GM19025 (cell line): ENCODE measurements around the gene AFAP1L2.

Experiments
- ATAC-seq: cut with Tn5 transposase; IDR thresholded peaks from one replicate; pipeline ENCODE4 v1.9.1; 2021; ENCODE audit warnings: mild to moderate bottlenecking, low read depth, moderate library complexity; ENCODE audit not compliant: unreplicated experiment

The AFAP1L2 gene

DNA sequence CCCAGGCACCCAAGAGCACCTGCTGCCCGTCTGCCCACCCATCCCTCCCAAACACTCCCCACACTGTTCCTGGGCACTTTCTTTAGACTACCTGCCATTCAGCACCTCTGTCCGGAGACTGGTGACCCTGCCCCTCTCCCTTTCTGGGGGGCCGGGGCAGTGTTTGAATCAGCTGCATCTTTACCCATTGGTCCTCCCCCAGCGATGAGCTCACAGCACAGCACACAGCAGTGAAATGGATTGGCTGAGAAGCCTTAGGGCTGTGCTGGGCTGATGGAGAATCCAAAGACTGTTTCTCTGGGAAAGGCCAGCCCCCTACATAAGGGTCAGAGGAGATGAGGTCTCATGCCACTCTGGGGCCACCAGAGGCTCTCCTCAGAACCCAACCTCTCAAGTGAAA is 125.0 kb downstream of the AFAP1L2 start:
- no peak for ATAC-seq

DNA sequence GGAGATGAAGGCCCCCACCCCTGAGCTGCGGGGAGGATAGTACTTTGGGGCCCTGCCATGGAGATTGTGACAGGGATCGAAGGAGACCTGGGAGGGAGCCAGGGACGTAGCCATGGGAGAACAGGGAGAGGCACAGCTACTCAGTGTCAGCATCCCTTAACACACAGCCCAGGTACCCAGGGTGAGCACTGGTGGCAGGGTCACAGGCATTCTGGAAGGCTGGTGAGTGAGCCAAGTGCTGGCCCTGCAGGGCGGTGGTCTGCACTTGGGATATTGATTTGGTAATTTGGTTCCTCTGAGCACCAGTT is 125.5 kb downstream of the AFAP1L2 start:
- no peak for ATAC-seq

DNA sequence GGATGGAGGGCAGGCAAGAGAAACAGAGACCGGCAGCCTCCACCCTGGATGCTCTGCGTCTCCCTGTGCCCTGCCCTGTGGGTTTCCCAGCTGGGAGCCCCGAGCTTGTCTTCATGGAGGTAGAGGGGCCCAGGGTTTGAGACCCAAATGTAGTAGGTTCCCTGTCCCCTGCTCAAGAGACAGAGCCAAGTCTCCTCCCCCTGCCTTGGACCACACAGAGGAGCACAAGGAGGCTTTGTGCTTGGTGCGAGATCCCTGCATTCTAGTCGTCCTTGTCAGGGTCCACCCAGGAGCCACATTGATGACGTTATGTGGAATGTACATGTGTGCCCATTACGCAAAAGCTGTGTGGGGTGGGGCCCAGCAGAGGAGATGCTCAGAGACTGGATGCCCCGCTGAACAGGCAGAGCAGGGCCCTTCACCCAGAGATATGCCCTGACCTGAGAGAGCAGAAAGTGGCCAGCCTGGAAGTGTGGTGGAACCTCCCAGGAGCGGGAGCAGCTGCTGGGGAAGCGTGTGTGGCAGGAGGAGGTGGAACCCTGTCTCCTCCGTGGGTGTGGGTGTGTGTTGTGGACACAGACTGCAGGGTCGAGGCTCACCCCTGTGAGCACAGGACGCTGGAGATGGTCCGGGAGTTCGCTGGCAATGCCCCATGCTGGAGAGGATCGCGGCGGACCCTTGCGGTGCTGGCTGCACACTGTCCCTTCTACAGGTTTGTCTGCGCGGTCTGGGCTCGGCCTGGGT is 126.0 kb downstream of the AFAP1L2 start:
- ATAC-seq: no peak

DNA sequence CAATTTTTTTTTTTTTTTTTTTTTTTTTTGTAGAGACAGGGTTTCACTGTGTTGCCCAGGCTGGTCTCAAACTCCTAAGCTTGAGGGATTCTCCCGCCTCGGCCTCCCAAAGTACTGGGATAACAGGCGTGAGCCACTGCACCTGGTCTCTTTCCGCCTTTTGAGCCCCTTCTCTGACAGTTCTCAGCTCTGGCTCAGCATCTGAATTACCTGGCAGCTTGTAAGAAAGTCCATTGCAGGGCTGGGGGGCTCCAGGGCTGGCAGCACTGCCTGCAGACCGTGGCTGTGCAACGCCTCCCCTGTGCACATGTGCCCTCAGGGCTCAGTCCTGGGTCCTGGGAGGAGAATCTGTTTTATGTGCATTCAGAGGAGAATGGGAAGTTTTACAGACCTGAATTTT is 127.6 kb downstream of the AFAP1L2 start:
- no peak for ATAC-seq

DNA sequence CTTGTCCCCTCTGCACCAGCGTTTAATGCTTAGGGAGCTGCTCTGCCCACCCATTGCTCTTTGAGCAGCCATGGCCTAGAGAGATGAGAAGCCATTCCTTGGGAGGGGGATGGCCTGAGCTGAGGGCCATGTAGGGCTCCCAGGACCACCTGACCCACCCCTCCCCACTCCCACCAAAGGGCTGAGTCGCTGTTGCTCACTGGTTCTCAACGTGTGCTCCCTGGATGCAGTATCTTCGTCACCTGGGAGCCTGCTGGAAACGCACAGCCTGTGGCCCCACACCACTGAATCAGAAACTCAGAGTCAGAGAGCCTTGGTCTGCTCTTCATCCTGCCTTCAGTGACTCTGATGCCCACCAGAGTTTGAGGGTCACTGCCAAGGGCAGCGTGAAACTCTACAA is 128.2 kb downstream of the AFAP1L2 start:
- ATAC-seq: no peak

DNA sequence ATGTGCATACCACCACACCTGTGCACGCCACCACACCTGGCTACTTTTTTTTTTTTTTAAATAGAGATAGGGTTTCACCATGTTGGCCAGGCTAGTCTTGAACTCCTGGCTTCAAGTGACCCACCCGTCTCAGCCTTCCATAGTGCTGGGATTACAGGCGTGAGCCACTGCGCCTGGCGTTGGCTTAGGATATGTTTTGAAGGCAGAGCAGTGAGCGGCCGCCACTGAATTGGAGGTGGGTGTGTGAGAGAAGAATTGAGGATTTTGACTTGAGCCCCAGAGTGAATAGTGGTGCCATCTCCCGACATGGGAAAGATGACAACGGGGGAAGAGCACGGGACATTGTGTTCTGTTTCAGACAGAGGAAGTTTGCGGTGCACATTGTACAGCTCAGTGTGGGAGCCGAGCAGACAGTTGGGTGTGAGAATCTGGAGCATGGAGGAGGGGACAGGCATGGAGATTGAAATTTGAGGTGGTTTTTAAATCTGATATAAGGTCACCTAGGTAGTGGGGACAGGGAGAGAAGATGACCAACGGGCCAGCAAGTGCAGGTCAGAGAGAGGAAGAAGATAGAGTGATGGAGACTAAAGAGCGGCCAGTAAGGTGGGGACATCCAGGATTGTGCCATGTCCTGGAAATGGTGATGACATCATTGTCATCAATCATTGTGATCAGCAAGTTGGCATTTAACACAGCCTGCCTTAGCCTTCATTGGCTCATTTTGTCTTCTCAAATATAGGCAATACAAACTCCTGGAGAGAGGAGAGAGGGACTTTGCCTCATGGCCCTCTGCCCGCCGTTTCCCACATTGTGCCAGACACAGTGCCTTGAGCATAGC is 129.5 kb downstream of the AFAP1L2 start:
- ATAC-seq: no peak

DNA sequence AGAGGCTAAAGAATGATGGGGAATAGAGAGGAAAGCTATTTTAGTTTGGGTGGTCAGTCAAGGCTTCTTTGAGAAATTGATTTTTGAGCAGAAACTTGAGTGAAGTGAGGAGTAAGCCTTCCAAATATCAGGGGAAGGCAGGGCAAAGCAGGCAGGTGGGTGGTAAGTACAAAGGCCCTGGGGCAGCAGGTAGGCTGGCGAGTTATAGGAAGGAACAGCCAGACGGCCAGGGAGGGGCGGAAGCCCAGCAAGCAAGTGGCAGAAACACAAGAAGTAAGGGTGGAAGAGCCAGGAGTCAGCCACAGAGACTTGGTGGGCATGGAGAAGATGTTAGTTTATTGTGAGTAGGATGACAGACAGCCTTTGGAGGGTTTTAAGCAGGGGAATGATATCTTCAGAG is 130.4 kb downstream of the AFAP1L2 start:
- no peak for ATAC-seq

DNA sequence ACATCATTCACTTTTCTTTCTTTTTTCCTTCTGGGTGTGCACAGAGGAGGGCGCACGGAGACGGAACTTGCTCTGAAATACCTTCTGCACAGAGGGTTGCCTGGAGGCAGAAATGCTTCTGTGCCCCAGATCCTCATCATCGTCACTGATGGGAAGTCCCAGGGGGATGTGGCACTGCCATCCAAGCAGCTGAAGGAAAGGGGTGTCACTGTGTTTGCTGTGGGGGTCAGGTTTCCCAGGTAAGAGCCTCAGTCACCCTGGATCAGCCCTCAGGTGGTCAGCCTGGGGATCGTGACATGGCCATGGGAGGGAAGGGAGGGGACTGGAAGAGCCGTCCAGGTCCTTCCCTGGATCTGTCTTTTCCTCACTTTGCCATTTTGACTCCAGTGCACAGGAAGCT is 131.6 kb downstream of the AFAP1L2 start:
- no peak for ATAC-seq

DNA sequence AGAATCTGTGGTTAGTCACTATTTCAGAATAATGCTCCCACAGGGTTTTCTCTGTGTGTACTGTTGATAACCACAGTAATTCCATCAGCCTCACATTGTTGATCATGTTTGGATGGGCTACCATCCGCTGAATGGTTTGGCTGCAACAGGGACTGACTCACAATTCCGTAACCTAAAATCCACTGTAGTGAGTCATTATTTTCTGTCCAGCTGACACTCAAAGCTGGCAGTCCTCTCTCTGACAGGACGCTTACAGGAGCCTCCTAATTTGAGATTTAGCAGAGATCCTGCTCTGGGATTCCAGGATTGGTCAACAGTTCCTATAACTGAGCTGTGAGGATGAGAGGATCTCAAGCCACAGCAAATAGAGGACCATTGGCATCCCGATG is 132.5 kb downstream of the AFAP1L2 start:
- ATAC-seq: no peak

DNA sequence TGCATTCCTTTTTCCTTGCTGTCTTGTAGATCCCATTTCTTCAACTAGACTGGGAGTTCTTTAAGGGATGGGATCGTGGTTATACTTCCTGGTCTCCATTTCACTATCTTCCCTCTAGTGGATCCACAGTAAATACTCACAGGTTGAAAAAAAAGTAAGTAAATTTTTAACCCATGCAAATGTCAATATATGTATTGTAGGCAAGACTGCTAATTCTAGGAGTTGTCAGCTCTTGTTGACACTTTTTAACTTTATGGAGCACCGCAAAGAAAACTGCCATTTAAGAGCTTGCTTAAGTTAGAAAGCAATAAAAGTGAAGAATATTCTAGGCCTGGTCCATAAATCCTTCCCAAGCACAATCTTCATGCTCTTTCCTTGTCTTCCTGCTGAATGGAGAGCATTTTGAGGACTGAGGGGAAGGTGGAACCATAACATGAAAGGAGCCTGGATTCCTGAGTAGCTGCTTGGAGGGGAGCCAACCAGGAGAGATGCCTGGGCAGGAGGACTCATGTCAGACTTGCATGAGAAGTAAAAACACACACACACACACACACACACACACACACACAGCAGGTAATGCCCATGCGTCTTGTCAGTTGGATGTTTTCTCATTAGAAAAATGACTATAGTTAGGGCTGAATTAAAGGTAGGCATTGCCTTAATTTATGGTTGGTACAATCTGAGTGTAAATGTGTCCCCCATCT is 133.1 kb downstream of the AFAP1L2 start:
- ATAC-seq: no peak

DNA sequence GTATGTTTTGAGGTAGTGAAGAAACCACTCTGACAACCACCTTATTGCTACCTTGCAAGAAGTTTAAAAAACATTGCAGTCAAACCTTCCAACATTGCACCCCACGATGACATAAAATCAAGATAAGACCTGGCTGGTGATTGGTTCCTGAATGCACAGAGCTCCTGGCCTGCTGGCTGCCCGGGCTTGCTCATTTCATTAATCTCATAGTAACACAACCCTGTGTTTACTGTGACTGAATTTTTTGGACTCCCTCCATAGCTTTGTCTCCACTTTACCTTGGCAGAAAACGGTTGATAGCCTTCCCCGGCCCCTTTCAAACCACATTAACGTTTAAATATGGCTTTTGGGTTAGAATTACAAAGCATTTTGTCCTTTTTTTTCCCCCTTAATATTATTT is 137.8 kb downstream of the AFAP1L2 start:
- ATAC-seq: no peak

DNA sequence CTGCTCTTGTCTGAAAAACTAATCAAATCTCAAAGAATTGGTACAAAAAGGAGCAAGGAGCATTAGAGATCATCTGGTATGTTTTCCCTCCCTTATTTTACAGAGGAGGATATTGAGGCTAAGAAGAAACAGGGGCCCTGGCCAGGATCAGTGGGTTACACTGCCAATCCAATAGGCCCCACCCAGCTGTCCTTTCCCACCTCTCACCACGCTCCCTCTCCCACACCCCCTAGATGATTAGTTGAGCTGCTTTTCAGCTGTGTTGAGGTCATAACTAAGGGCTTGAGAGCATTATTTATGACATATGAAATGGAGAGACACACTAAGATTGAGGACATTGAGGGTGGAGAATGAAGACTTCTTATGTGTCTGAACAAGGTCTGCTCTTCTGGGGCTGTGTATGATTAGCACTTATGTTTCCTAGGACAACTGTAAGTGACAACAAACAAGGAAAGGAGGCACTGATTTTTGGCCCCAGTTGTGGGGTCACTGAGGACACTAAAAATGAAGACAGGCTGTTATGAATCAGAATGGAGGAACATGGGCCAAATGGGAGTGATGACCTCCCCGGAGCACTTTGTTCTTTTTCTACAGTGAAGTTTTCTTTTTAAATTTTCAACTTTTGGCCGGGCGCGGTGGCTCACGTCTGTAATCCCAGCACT is 138.8 kb downstream of the AFAP1L2 start:
- ATAC-seq: no peak

DNA sequence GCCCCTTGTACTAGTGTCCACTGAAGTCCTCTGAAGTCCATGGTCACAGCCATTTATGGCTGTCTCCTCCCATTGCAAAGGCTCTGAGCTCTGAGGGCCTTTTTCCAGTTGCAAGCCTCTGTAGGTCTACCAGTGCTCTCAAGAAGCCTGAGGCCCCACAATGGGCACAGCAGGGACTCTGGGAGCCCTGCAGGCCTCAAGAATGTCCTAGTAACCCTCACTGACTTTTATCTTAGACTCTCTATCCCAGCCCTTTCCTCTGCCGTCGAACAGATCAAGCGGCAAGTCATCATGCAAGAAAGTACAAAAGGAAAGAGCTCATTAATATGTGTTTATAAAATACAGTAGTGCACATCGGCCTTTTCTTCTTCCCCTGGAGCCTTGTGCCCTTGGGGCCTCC is 141.8 kb downstream of the AFAP1L2 start:
- no peak for ATAC-seq

DNA sequence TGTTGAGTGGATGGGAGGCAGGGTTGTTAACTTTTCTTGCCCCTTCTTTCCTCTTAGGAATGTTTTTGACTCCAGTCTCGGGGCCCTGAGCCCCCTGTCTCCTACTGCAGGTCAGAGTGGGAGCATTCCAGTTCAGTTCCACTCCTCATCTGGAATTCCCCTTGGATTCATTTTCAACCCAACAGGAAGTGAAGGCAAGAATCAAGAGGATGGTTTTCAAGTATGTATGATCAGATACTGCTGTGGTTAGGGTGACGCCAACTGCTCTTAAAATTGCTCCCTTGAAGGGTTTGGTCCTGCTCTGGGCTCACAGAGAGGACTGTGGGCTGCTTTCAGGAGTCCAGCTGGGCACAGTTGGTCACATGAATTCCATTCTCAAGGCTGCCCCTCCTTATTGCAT is 143.2 kb downstream of the AFAP1L2 start:
- ATAC-seq: no peak

DNA sequence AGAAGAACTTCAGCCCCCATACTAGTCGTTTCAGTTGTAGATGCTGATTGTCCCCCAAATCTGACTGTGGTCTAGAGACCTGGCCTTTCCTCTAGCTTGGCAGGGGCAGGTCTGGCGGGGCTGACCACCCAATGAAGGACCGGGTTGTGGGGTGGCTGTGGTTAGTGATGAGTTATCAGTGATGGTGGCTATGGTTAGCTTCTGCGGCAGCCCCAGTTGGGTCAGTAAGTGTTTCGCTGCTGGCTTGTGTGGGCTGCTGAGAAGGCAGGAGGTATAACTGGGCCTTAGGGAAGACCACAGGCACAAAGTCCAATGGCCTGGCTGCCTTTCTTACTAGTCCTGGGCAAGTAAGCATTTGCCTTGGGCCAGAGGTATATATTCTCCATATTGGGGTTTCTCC is 143.9 kb downstream of the AFAP1L2 start:
- ATAC-seq: no peak

DNA sequence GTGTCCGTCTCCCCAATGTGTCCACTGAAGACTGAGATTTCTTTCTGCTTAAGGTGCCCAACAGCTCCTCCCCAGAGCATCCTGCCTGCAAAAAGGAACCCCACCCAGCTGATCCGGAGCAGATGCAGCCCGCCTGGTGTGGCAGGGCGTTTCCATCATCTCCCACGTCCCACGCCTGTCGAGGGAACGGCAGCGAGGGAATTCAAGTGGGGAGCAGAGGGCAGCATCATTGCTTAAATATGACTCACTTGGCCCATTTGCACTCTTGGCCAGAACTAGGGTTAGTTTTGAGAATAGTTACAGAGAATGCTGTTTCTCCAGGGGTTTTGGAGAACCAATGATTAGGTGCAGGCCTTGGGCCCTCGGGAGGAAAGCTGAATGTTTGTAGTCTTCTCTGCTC is 144.5 kb downstream of the AFAP1L2 start:
- ATAC-seq: no peak

DNA sequence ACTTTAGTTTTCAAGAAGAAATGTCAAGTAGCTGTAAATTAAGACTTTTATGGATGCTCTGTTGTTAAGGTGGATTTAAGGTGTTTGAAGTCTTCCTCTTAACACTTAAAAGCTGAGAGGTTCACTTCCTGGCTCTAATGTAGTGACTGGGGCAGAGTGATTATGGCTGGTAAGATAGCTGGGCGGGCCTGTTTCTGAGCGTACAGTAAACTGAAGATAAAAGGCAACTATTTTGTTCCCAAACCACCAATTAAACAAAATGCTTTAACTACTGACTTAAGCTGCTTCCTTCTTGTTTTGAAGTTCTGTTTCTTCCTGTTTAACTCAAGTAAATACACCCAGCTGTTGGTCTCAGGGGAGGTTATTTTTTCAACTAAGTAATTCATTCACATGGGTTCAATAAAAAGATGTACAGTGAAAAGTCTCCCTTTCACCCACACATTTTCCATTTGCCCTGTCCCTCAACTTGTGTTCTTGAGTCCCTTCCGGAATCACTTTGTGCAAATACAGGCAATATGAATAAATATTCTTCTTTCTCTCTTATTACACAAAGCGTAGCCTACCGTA is 145.9 kb downstream of the AFAP1L2 start:
- no peak for ATAC-seq

DNA sequence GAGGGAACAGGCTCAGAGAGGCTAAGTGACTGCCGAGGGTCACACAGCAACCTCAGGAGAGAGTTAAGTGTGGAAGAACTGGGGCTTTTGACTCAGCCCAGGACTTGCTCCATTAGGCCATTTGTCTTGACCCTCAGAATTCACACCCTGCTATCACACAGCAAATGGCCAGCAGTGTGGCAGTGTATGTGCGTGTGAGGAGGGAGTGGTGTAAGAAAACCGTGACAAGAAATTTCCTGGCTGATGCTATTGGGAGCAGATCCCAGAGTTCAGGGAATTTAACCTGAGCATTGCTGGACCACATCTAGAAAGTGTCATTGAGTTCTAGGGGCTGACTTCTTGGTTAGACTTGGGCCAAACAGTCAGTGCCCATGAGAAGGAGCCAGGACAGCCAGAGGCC is 146.8 kb downstream of the AFAP1L2 start:
- ATAC-seq: no peak

DNA sequence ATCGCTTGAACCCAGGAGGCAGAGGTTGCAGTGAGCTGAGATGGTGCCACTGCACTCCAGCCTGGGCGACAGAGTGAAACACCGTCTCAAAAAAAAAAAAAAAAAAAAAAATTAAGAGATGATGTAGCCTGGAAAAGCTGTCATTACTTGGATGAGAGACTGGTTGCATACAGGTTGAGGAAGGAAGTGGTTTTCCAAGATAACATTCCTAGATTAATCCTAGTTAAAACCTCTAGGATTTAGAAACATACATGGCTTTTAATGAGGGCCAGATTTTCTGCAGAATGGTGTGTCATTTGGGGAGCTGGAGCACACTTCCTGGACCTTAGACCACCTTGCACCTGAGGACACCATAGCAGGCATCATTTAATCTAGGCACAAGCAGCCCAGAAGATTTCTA is 147.5 kb downstream of the AFAP1L2 start:
- no peak for ATAC-seq

DNA sequence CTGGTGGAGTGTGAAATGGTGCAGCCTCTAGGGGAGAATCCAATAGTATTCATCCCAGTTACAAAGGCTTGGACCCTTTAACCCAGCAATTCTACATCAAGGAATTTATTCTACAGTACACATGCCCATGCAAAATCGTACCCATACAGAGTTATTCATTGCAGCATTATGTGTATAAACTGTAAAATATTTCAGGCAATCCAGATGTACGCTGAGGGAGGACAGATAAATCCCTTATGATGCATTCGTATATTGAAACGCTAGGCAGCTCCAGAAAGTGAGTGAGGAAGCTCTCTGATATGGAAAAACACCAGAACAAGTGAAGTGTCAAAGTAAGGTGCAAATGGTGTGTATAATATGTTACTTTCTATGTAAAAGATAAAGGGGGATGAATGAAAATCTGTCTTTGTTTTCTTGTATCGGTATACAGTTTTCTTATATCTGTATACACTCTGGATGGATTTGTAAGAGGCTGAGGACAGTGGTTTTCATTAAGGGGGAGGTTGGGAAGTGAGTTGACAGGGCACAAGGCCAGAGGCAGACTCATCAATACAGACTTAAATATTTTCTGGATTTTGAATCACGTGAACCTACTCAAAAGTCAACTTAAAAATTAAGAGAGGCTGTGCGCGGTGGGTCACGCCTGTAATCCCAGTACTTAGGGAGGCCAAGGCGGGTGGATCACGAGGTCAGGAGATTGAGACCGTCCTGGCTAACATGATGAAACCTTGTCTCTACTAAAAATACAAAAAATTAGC is 148.1 kb downstream of the AFAP1L2 start:
- no peak for ATAC-seq
